ENCODE measurements around the gene IL1A.

DNA sequence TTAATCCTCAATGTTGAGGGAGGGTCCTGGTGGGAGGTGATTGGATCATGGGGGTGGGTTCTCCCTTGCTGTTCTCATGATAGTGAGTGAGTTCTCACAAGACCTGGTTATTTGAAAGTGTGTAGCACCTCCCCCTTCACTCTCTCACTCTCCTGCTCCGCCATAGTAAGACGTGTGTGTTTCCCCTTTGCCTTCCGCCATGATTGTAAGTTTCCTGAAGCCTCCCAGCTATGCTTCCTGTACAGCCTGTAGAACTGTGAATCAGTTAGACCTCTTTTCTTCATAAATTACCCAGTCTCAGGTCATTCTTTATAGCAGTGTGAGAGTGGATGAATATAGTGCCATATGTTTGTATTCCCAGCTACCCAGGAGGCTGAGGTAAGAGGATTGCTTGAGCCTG is 42.7 kb upstream of the IL1A start:
- TF ChIP-seq CTCF (IDR thresholded peaks at IDR 0.05; ENCODE audit: low read length) (no peak), EZH2 (IDR thresholded peaks at IDR 0.05; ENCODE audit: borderline replicate concordance, low read length) (no peak)

Measured in OCI-LY1 (cell line).